ENCODE data around the gene CASP6.

The CASP6 gene

GRCh38 chr4:109665783-109666485 is 37.3 kb downstream of the CASP6 start:
- DNase-seq = no peak

- no peak for DNase-seq
These were observed 40.5 kb downstream of the CASP6 start for GRCh38 chr4:109662771-109663170.

- DNase-seq = no peak
These were observed 41.1 kb downstream of the CASP6 start for GRCh38 chr4:109662116-109662515.

GRCh38 chr4:109658871-109659410 is 44.3 kb downstream of the CASP6 start:
- DNase-seq = no peak

- no peak for DNase-seq
These were observed 45.3 kb downstream of the CASP6 start for GRCh38 chr4:109657854-109658418.

GRCh38 chr4:109655396-109655795 is 47.8 kb downstream of the CASP6 start:
- DNase-seq = no peak

- DNase-seq = no peak
These were observed 53.4 kb downstream of the CASP6 start for GRCh38 chr4:109649872-109650271.

GRCh38 chr4:109648997-109649575 is 54.2 kb downstream of the CASP6 start:
- DNase-seq = no peak

GRCh38 chr4:109648266-109648996 is 54.8 kb downstream of the CASP6 start:
- peak in 1 of 2 experiments; percentile 6 for DNase-seq

- no peak for DNase-seq
These were observed 57.2 kb downstream of the CASP6 start for GRCh38 chr4:109645874-109646710.

- DNase-seq = no peak
These were observed 62.6 kb downstream of the CASP6 start for GRCh38 chr4:109640644-109641043.
